HL-60/S4 treated with retinoic acid at 250 ng/mL for 4 days and 3 days (cell line): ENCODE data around the gene FAM199X.

ENCODE experiments used
- in situ Hi-C: fragments of 300-500 bp; cut with MboI; formaldehyde crosslinking; loops from 2 replicates; pipeline ENCODE4 v1.7.0; 2022; ENCODE audit warnings: low sequenced_read_pairs

Gene FAM199X

DNA sequence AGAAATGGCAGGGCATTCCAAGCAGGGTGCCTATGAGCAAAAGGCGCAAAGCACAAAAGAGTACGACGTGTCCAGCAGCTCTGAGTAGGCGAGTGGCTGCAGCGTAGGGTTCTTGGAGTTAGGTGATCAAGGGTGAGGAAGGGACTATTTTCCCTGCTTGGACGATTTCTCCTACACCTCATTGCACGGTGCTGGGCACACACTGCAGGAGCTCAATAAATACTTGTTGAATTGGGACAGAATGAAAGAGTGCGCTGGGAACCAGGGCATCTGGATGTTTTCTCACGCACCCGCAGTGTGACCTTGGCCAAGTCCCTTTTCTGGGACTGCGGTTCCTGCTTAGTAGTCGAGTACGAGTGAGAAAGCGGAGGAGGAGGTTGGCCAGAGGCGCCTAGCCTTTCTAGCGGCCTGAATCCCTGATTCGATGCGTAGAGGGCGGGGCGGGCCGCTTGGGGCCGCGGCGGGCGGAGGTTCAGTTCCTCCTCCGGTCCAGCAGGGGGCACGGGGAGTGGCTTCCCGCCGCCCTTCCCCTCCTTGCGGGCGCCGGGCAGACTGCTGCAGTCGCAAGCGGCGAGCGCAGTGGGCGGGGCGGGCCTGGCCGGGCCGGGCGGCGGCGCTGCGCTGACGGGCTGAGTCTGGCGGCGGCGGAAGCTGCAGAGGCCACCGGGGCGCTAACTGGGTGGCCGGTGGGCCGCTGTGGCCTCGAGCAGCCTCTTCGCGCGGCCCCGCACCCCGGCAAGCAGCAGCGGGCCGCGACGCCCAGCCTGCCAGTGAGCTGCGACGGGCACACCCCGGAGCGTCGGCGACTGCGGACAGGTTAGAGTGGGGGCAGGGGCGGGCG, at the start of gene FAM199X:
TSS of gene FAM199X (plus strand) at position 560 of the 841 bp plus-strand sequence. CDS start 333 bp downstream, outside the sequence.
- in situ Hi-C loops, result no loop called here

- in situ Hi-C loops, result no loop called here
Observed at GRCh38 chrX:104117759-104118158, 48.5 kb upstream of the FAM199X start.

DNA sequence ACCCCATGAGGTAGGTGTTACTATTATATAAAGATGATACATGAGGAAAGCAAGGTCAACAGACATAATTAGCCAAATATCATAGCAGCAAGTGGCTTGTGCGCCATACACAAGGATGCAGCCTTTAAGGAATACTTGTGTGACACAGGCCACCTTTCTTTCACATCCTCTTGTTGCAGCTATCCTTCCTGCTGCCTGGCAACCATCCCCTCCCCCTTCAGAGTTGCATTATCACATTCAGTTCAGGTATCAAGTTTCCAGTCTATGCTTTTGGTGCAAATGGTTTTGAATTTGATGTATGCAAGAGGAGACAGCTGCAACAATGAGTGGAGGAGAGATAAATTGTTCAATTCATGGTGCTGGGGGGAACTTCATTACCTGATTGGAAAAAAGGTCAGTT, 47.5 kb upstream of the FAM199X start:
- in situ Hi-C loops, result no loop called here

DNA sequence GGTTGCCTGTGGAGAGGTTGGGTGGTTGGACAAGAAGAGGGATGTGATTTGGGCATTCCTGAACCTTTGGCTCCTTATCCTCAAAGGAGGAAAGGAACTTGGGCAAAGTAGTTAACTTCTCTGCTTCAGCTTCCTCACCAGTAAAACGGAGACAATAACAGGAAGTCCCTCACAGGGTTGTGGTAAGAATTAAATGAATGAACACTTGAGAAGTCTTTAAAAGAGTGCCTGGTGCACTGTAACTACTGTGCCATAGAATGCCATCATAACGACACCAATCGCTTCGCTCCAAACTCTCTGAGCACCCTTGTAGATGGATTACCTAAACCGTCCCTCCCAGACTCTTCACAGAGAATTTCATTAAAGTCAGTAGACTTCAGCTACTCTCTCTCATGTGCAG, 43.4 kb upstream of the FAM199X start:
- in situ Hi-C loops, result no loop called here

DNA sequence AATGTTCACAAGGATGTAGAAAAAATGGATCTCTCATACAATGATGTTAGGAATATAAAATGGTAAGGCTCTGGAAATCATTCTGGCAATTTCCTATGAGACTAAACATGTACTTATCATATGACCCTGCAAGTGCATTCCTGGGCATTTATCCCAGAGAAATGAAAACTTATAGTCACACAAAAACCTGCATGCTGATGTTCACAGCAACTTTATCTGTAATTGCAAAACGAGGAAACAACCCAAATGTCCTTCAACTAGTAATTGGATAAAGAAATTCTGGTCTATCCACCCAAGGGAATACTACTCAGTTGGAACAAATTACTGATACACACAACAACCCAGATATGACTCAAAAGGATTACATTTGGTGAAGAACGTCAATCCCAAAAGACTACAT, 39.4 kb upstream of the FAM199X start:
- in situ Hi-C loops, result no loop called here

DNA sequence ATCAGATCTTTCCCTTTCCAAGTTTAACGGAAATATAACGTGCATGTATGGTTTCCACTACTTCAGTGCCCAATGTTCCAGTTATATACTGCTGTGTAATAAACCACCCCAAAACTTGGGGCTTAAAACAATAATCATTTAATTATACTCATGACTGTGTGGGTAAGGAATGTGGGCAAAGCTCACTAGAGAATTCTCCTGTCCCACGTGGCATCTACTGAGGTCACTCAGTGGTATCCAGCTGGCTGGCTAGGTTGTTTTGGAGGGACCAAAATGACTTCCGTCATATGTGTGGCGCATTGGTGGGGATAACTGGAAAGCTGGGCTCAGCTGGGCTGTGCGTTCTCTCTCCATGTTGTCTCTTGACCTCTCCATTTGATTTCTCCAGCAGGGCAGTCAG, 35.4 kb upstream of the FAM199X start:
- in situ Hi-C loops, result no loop called here

DNA sequence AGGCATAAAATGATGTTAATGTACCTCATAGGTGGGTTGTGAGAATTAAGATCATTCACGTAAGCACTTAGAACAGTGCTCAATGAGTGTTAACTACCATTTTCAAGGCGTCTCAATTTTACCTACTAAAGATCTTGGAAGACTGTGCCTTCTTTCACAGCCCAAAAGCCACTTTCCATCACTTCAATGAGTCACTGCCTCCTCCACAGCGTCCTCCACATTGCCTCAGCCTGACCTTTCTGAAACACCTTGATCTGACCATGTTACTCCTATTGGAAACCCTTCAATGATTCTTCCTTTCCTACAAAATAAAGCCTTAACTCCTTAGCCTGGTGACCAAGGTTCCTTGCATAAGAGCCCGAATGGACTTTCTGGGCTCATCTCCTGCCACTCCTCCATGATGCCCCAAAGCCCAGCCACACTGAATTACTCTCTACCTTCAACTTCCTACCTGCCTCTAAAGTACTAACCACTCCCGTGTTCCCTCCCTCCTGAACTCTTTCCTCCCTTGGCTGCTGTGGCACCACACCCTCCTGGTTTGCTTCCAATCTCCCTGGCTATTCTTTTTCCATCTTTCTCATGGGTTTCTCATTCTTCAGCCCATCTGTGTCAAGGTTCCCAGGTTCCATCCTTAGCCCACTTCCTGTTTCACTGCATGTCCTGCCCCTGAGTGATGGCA, 31.5 kb upstream of the FAM199X start:
- in situ Hi-C loops, result no loop called here

DNA sequence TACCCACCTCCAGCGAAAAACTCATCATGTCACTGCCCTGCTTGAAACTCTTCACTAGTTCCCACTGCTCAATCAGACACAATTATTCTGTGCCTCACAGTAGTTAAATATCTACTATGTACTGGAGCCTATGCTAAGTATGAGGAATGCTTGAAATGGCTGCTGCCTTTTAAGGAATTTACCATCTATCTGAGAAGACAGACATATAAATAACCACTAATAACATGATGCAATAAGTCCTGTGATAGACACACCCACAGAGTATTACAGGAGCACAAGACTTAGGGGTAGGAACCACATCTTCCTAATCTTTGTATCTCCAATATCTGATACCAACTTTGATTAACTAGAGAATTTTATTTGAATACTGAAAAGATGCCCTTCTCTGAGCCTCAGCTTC, 30.6 kb upstream of the FAM199X start:
- in situ Hi-C loops, result no loop called here

DNA sequence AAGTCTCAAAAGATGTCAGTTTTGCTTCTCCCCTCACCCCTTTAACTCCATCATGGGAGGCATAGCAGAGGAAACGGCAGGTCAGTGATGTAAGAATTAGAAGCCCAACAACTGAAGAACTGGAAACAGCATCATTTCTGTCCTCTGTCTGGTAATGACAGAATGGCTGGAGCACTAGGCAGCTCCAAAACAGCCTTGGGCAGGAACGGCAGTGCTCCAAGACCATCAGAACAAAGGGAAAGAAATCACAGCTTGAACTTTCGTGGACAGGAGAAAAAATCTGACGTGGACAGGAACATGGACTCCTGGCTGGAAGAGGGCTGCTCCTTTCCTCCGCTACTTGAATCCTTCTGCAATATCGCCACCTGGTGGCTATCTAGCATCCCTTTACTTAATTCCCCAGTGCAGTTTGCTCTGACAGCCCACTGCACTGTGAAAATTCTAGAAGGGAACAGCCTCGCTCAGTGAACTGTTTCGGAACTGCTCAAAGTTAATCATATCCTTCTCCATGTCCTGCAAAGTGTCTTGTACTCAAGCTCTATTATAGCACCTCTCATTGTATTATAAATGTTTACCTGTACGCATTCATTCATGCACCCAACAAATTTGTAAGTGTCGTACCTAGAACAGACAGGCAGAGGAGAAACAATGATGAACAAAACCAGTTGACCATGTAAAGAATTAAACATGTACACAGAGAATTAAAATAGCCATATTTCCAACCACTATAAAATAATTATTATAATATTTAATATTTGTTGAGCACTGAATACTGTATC, 29.8 kb upstream of the FAM199X start:
- in situ Hi-C loops, result no loop called here

- in situ Hi-C loops, result no loop called here
Observed at GRCh38 chrX:104137496-104137895, 28.8 kb upstream of the FAM199X start.

DNA sequence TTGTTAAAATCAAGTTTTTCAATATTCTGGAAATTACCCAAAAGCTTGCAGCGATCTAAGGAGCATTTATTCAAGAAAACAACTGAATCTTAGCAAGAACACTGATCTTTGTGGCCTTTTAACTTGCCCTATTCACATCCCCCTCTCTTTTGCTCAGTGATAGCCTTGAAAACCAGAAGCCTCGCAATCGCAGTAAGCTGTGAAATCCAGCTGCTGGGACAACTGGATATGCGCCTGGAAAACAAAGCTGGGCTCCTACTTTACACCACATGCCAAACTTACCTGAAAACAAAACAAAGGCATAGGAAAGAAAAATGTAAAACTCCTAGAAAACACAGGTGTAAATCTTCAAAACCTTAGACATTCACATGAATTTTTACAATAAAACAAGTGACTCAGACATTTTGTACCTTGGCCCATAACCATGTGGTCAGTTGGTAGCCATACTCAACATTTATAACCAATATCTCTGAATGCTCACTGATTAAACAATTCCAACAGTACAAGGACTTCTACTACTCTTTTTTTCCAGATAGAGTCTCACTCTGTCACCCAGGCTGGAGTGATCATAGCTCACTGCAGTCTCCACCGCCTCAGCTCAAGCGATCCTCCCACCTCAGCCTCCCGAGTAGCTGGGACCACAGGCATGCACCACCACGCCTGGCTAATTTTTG, 25.0 kb upstream of the FAM199X start:
- in situ Hi-C loops, result no loop called here

GRCh38 chrX:104151037-104151436, 15.2 kb upstream of the FAM199X start:
- in situ Hi-C loops, result no loop called here

DNA sequence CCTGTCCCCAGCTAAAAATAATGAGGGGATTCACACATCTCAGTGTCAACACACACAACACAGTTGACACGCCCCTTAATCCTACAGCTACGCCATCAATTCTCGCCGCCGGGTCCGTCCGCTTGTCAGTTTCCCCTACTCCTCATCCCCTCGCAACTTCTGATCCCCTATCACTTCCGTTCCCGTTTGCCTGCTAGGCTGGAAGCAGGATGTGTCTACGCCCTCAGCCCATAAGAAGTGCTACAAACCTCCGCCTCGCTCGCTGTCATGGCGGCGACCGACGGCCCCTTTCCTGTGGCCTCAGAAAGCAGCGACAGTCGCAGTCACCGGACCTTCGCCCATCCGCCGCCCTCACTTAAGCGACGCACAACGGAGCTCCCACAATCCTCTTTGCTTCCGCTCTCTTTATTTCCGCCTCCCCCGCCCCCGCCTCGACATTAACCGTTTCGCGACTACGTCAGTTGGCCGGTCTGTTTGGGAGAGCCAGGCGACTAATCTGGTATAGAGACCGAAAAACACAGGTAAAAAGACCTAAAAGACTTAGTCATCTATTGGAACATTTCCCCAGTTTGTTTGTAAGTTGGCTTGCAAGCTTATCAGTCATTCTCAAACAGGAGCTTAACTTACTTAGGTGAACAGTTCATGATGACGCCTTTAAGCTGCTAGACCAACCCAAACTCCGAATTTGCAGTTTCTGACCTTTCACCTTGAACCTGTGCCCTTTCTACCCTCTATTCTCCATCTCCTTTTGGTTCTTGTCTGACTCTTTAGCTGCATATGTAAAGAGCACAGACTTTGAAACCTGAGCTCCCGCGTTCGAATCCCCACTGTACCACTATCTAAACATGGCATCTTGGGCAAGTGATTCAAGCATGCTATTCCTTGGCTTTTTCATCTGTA, 9.4 kb upstream of the FAM199X start, which contains the start of gene SLC25A53:
TSS of gene SLC25A53 (minus strand) at position 380 of the 900 bp plus-strand sequence. CDS start 51,752 bp downstream, outside the sequence.
- in situ Hi-C loops, result no loop called here

DNA sequence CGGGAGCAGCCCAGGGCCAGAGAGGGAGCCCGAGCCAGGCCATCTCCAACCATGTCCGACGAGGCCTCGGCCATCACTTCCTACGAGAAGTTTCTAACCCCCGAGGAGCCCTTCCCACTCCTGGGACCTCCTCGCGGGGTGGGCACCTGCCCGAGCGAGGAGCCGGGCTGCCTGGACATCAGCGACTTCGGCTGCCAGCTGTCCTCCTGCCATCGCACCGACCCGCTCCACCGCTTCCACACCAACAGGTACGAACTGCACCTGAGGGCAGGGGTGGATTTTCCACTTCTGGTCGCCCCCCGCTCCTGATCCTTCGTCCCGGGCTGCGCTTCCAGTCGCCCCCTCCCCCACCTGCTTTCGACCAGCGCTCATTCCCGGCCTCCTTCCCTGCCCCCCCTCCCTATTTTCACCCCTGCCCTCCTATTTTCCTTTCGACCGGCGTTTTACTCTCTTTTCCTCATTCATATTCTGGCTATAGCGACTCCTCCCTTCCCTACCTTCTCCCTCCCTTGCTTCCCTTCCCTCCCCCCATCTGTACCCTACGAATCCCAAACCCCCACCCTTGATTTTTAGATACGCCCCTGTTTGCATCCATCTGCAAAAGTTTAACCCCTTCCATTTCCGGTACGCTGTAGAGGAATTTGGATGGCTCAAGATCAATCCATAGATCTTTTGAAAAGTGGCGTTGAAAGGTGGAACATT, 633 bp downstream of the FAM199X start:
- in situ Hi-C loops, result no loop called here

DNA sequence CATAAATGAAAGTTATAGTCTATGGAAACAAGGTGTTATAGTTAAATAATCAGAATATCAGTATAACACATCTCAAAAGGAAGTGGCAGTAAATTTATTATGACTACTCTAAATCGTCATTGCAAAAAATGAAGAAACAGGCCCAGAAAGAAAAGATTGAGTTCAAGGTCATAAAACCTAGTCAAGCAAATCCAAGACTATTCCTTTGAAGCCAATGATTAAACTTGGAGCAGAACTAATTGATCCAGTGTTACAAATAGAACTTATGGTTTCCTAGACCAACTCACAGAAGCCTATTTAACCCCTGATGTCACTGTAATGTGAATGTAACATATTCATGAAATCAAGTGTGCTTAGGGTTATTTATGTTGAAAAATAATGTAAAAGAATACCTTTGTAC, 1.9 kb downstream of the FAM199X start:
- in situ Hi-C loops, result no loop called here

- in situ Hi-C loops, result no loop called here
Observed at GRCh38 chrX:104172121-104172520, 5.9 kb downstream of the FAM199X start.

- in situ Hi-C loops, result no loop called here
Observed at GRCh38 chrX:104172788-104173187, 6.5 kb downstream of the FAM199X start.

DNA sequence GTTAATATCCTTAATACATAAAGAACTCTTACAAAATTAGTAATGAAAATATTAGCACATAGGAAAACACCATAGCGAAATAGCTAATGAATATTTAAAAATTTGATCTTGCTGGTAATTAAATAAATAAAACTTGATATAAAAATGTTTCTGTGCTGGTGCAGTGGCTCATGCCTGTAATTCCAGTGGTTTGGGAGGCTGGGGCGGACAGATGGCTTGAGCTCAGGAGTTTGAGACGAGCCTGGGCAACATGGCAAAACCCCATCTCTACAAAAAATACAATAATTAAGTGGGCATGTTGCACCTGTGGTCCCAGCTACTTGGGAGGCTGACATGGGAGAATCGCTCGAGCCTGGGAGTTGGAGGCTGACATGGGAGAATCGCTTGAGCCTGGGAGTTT, 7.6 kb downstream of the FAM199X start:
- in situ Hi-C loops, result no loop called here

DNA sequence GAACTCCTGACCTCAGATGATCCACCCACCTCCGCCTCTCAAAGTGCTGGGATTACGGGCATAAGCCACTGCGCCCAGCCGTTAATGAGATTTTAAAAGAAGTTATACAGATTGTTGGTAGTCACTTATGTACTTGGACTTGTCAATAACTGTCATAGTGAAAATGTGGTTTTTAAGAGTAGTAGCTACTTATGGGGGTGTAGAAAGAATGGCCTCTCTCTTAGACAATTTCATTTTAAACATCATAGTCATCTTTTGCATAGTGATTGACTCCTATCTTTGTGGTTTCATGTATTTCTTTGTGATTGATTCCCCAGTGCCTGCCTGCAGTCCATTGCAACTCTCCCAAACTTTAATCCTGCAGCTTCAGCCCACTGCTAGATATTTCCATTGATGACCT, 17.4 kb downstream of the FAM199X start:
- in situ Hi-C loops, result no loop called here
